HCT116 (cell line): ENCODE results near the gene ADAM11.
"Not testable (repeated sequence)": the region's sequence is repeated elsewhere in the genome, so short reads cannot be mapped to it uniquely, and the experiment has no call there.

Experiments used
- CEBPB ChIP-seq: IDR thresholded peaks from 2 replicates; pipeline ENCODE4 v1.6.1; 2012; ENCODE audit warnings: low read depth
- POLR2A ChIP-seq: IDR thresholded peaks from 2 replicates; pipeline ENCODE4 v1.7.0; 2011; ENCODE audit warnings: borderline replicate concordance; ENCODE audit not compliant: insufficient read depth, insufficient read length; ENCODE audit errors: extremely low read depth
- POLR2AphosphoS5 ChIP-seq: IDR thresholded peaks from 2 replicates; pipeline ENCODE4 v1.6.1; 2011; ENCODE audit warnings: mild to moderate bottlenecking, low read depth, low read length, moderate library complexity
- SIN3A ChIP-seq: IDR thresholded peaks from 2 replicates; pipeline ENCODE4 v1.6.1; 2012; ENCODE audit warnings: low read depth
- YY1 ChIP-seq: IDR thresholded peaks from 2 replicates; pipeline ENCODE4 v1.6.1; 2011; ENCODE audit warnings: low read length, low read depth, moderate library complexity, mild to moderate bottlenecking; ENCODE audit not compliant: insufficient replicate concordance; ENCODE audit errors: extremely low read depth
- TF ChIP-seq, protein P1 (sequence below), 3 experiments: fragments of 200-600 bp in 1 of 3; sonication (generic) in 1 of 3; IDR thresholded peaks in 2 of 3; conservative IDR thresholded peaks in 1 of 3; 2 replicates each; pipeline ENCODE4 v1.5.1; 2012 to 2017; ENCODE audit warnings: low read depth in 2 of 3, low read length in 2 of 3, antibody characterized with exemption in 1 of 3, borderline replicate concordance in 1 of 3, control low read depth in 1 of 3, mild to moderate bottlenecking in 1 of 3, mixed read lengths in 1 of 3, mixed run types in 1 of 3, moderate library complexity in 1 of 3; ENCODE audit not compliant: insufficient read depth in 1 of 3

DNA sequence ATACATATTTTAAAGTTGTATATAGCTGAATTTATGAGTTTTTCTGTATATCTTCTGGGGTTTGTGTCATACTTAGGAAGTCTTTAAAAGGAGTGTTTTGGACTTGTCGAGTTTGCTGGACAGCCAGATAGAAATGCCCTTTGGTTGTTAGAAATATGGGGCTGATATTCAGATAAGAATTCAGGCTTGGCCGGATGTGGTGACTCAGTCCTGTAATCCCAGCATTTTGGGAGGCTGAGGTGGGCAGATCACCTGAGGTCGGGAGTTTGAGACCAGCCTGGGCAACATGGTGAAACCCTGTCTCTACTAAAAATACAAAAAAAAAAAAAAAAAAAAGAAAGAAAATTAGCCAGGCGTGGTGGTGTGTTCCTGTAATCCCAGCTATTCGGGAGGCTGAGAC lies 13.1 kb upstream of the ADAM11 start:
- TF ChIP-seq POLR2AphosphoS5, YY1, CEBPB, POLR2A, SIN3A: not testable (repeated sequence)
- TF ChIP-seq, protein P1, sequence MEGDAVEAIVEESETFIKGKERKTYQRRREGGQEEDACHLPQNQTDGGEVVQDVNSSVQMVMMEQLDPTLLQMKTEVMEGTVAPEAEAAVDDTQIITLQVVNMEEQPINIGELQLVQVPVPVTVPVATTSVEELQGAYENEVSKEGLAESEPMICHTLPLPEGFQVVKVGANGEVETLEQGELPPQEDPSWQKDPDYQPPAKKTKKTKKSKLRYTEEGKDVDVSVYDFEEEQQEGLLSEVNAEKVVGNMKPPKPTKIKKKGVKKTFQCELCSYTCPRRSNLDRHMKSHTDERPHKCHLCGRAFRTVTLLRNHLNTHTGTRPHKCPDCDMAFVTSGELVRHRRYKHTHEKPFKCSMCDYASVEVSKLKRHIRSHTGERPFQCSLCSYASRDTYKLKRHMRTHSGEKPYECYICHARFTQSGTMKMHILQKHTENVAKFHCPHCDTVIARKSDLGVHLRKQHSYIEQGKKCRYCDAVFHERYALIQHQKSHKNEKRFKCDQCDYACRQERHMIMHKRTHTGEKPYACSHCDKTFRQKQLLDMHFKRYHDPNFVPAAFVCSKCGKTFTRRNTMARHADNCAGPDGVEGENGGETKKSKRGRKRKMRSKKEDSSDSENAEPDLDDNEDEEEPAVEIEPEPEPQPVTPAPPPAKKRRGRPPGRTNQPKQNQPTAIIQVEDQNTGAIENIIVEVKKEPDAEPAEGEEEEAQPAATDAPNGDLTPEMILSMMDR (IDR thresholded peaks at IDR 0.05 in 2 of 3, conservative IDR thresholded peaks at IDR 0.05 in 1 of 3; ENCODE audit: borderline replicate concordance in 1 of 3, insufficient read depth in 1 of 3, low read depth in 2 of 3, low read length in 2 of 3): not testable (repeated sequence)
